ENCODE measurements around the gene ZBED5.

ZBED5 gene

GRCh38 chr11:10805741-10806140 lies 52.1 kb downstream of the ZBED5 start:
- DNase-seq (ENCODE audit: low spot score): no peak
- Mint-ChIP-seq H3K36me3 (ENCODE audit: low read depth) (peaks cover 74% of the 10 kb centered on the region), H3K9me3 (no peaks in the 10 kb centered on the region), H3K4me3 (peak overlapping the region; percentile 30), H3K27ac (peak overlapping the region; percentile 63), H3K4me1 (ENCODE audit: low read depth) (peaks cover 56% of the 10 kb centered on the region), H3K27me3 (ENCODE audit: low read depth) (no peaks in the 10 kb centered on the region)

- H3K36me3 Mint-ChIP-seq (ENCODE audit: low read depth): peaks cover 92% of the 10 kb centered on the region
- peaks cover 65% of the 10 kb centered on the region for H3K4me1 Mint-ChIP-seq (ENCODE audit: low read depth)
- H3K4me3 Mint-ChIP-seq: no peak overlapping the region
- no peaks in the 10 kb centered on the region for H3K27me3 Mint-ChIP-seq (ENCODE audit: low read depth)
- H3K27ac Mint-ChIP-seq: no peak overlapping the region
- H3K9me3 Mint-ChIP-seq: no peaks in the 10 kb centered on the region
- no peak for DNase-seq (ENCODE audit: low spot score)
Measured at GRCh38 chr11:10803676-10804075, 54.2 kb downstream of the ZBED5 start.

All from T-helper 2 cell treated with Interferon-gamma antibody and Interleukin-4, amounts not matched to agents 5 μg/mL and 100 μg/mL, for 36 hours (primary cell).